DND-41 (cell line): ENCODE results near the gene ASPM.

Source experiments
- CTCF ChIP-seq: IDR thresholded peaks from 2 replicates; pipeline ENCODE4 v1.5.1; 2012; ENCODE audit warnings: borderline replicate concordance, low read length, moderate library complexity, mild to moderate bottlenecking; ENCODE audit not compliant: poor library complexity, severe bottlenecking; ENCODE audit errors: extremely low read depth
- EZH2 ChIP-seq: IDR thresholded peaks from 3 replicates; pipeline ENCODE4 v1.6.1; 2012; ENCODE audit warnings: borderline replicate concordance, low read depth, mild to moderate bottlenecking, moderate library complexity, low read length, inconsistent platforms; ENCODE audit not compliant: severe bottlenecking

GRCh38 chr1:197041486-197042353, 104.7 kb downstream of the ASPM start:
- no peak for TF ChIP-seq EZH2
- TF ChIP-seq CTCF, result no peak
